Stimulated activated memory B cell treated with anti-CD40 and anti-IgM and Interleukin-4, amounts not matched to agents 10 μg/mL and 1 μg/mL and 100 μg/mL, for 72 hours (primary cell): ENCODE results near the gene CARMIL1.
A peak's percentile ranks its signal among the peaks of the same experiment; 100 is the strongest.

Experiments
- ATAC-seq: fragments of 150-1000 bp; cut with Tn5 transposase; 2 replicates; pipeline ENCODE4 v1.10.0; 2021
- H3K27ac Mint-ChIP-seq: one replicate; pipeline ENCODE4 v1.8.0; 2022; ENCODE audit warnings: mild to moderate bottlenecking, mixed read lengths
- H3K27me3 Mint-ChIP-seq: one replicate; pipeline ENCODE4 v1.8.0; 2022; ENCODE audit warnings: mixed read lengths
- H3K36me3 Mint-ChIP-seq: one replicate; pipeline ENCODE4 v1.8.0; 2022; ENCODE audit warnings: mixed read lengths
- H3K4me1 Mint-ChIP-seq: one replicate; pipeline ENCODE4 v1.8.0; 2022; ENCODE audit warnings: mixed read lengths
- H3K4me3 Mint-ChIP-seq: one replicate; pipeline ENCODE4 v1.8.0; 2022; ENCODE audit warnings: mild to moderate bottlenecking, moderate library complexity, mixed read lengths
- H3K9me3 Mint-ChIP-seq: one replicate; pipeline ENCODE4 v1.8.0; 2022; ENCODE audit warnings: mixed read lengths

CARMIL1 gene

GRCh38 chr6:25498505-25498904, 219.3 kb downstream of the CARMIL1 start:
- Mint-ChIP-seq H3K36me3 (no peaks in the 10 kb centered on the region), H3K9me3 (no peaks in the 10 kb centered on the region), H3K4me3 (no peak overlapping the region), H3K27me3 (no peaks in the 10 kb centered on the region), H3K4me1 (no peaks in the 10 kb centered on the region), H3K27ac (no peak overlapping the region)
- ATAC-seq = no peak

- Mint-ChIP-seq H3K4me3 (no peak overlapping the region), H3K27ac (no peak overlapping the region), H3K36me3 (no peaks in the 10 kb centered on the region), H3K4me1 (no peaks in the 10 kb centered on the region), H3K9me3 (no peaks in the 10 kb centered on the region), H3K27me3 (no peaks in the 10 kb centered on the region)
- no peak for ATAC-seq
These were observed 220.6 kb downstream of the CARMIL1 start for GRCh38 chr6:25499615-25500235.

GRCh38 chr6:25503686-25504085, 224.5 kb downstream of the CARMIL1 start:
- H3K4me3 Mint-ChIP-seq = no peak overlapping the region
- no peaks in the 10 kb centered on the region for H3K4me1 Mint-ChIP-seq
- no peak for ATAC-seq
- H3K27me3 Mint-ChIP-seq = no peaks in the 10 kb centered on the region
- H3K9me3 Mint-ChIP-seq = no peaks in the 10 kb centered on the region
- no peak overlapping the region for H3K27ac Mint-ChIP-seq
- no peaks in the 10 kb centered on the region for H3K36me3 Mint-ChIP-seq

- Mint-ChIP-seq H3K4me1 (no peaks in the 10 kb centered on the region), H3K9me3 (no peaks in the 10 kb centered on the region), H3K27me3 (no peaks in the 10 kb centered on the region), H3K27ac (no peak overlapping the region), H3K36me3 (no peaks in the 10 kb centered on the region), H3K4me3 (no peak overlapping the region)
- ATAC-seq = no peak
These were observed 225.5 kb downstream of the CARMIL1 start for GRCh38 chr6:25504661-25505060.

GRCh38 chr6:25506020-25506419, 226.8 kb downstream of the CARMIL1 start:
- H3K9me3 Mint-ChIP-seq = no peaks in the 10 kb centered on the region
- no peak overlapping the region for H3K27ac Mint-ChIP-seq
- ATAC-seq = no peak
- H3K4me1 Mint-ChIP-seq = no peaks in the 10 kb centered on the region
- no peaks in the 10 kb centered on the region for H3K36me3 Mint-ChIP-seq
- H3K4me3 Mint-ChIP-seq = no peak overlapping the region
- no peaks in the 10 kb centered on the region for H3K27me3 Mint-ChIP-seq

- Mint-ChIP-seq H3K4me3 (no peak overlapping the region), H3K36me3 (no peaks in the 10 kb centered on the region), H3K27me3 (no peaks in the 10 kb centered on the region), H3K27ac (no peak overlapping the region), H3K9me3 (no peaks in the 10 kb centered on the region), H3K4me1 (no peaks in the 10 kb centered on the region)
- no peak for ATAC-seq
These were observed 228.9 kb downstream of the CARMIL1 start for GRCh38 chr6:25508051-25508450.

- H3K9me3 Mint-ChIP-seq = no peaks in the 10 kb centered on the region
- H3K4me3 Mint-ChIP-seq = no peak overlapping the region
- peaks cover 1% of the 10 kb centered on the region for H3K36me3 Mint-ChIP-seq
- H3K27ac Mint-ChIP-seq = no peak overlapping the region
- ATAC-seq = no peak
- no peaks in the 10 kb centered on the region for H3K27me3 Mint-ChIP-seq
- no peaks in the 10 kb centered on the region for H3K4me1 Mint-ChIP-seq
These were observed 232.2 kb downstream of the CARMIL1 start for GRCh38 chr6:25511376-25511775.

- H3K27ac Mint-ChIP-seq = no peak overlapping the region
- H3K36me3 Mint-ChIP-seq = peaks cover 4% of the 10 kb centered on the region
- H3K4me1 Mint-ChIP-seq = no peaks in the 10 kb centered on the region
- no peak for ATAC-seq
- no peaks in the 10 kb centered on the region for H3K27me3 Mint-ChIP-seq
- no peaks in the 10 kb centered on the region for H3K9me3 Mint-ChIP-seq
- H3K4me3 Mint-ChIP-seq = no peak overlapping the region
These were observed 233.4 kb downstream of the CARMIL1 start for GRCh38 chr6:25512560-25512959.

GRCh38 chr6:25519856-25520255, 240.7 kb downstream of the CARMIL1 start:
- no peak for ATAC-seq
- peaks cover 9% of the 10 kb centered on the region for H3K36me3 Mint-ChIP-seq
- no peak overlapping the region for H3K27ac Mint-ChIP-seq
- no peaks in the 10 kb centered on the region for H3K4me1 Mint-ChIP-seq
- no peaks in the 10 kb centered on the region for H3K9me3 Mint-ChIP-seq
- H3K27me3 Mint-ChIP-seq = no peaks in the 10 kb centered on the region
- H3K4me3 Mint-ChIP-seq = no peak overlapping the region

GRCh38 chr6:25524542-25524941, 245.4 kb downstream of the CARMIL1 start:
- Mint-ChIP-seq H3K27me3 (no peaks in the 10 kb centered on the region), H3K4me3 (no peak overlapping the region), H3K36me3 (peaks cover 10% of the 10 kb centered on the region), H3K27ac (no peak overlapping the region), H3K4me1 (no peaks in the 10 kb centered on the region), H3K9me3 (no peaks in the 10 kb centered on the region)
- no peak for ATAC-seq

GRCh38 chr6:25525078-25525477, 245.9 kb downstream of the CARMIL1 start:
- no peaks in the 10 kb centered on the region for H3K9me3 Mint-ChIP-seq
- no peaks in the 10 kb centered on the region for H3K27me3 Mint-ChIP-seq
- ATAC-seq = no peak
- H3K27ac Mint-ChIP-seq = no peak overlapping the region
- no peak overlapping the region for H3K4me3 Mint-ChIP-seq
- peaks cover 10% of the 10 kb centered on the region for H3K36me3 Mint-ChIP-seq
- H3K4me1 Mint-ChIP-seq = no peaks in the 10 kb centered on the region

- Mint-ChIP-seq H3K36me3 (peaks cover 8% of the 10 kb centered on the region), H3K27me3 (no peaks in the 10 kb centered on the region), H3K4me3 (no peak overlapping the region), H3K27ac (no peak overlapping the region), H3K4me1 (no peaks in the 10 kb centered on the region), H3K9me3 (no peaks in the 10 kb centered on the region)
- ATAC-seq = no peak
These were observed 255.9 kb downstream of the CARMIL1 start for GRCh38 chr6:25534942-25535631.

GRCh38 chr6:25535632-25536225, 256.6 kb downstream of the CARMIL1 start:
- Mint-ChIP-seq H3K27me3 (no peaks in the 10 kb centered on the region), H3K4me1 (no peaks in the 10 kb centered on the region), H3K27ac (no peak overlapping the region), H3K9me3 (no peaks in the 10 kb centered on the region), H3K4me3 (no peak overlapping the region), H3K36me3 (peaks cover 14% of the 10 kb centered on the region)
- no peak for ATAC-seq

GRCh38 chr6:25536781-25537180, 257.6 kb downstream of the CARMIL1 start:
- Mint-ChIP-seq H3K4me3 (no peak overlapping the region), H3K36me3 (peaks cover 16% of the 10 kb centered on the region), H3K4me1 (no peaks in the 10 kb centered on the region), H3K27ac (no peak overlapping the region), H3K9me3 (no peaks in the 10 kb centered on the region), H3K27me3 (no peaks in the 10 kb centered on the region)
- no peak for ATAC-seq

GRCh38 chr6:25537349-25538018, 258.3 kb downstream of the CARMIL1 start:
- H3K4me1 Mint-ChIP-seq = no peaks in the 10 kb centered on the region
- no peak overlapping the region for H3K27ac Mint-ChIP-seq
- peaks cover 23% of the 10 kb centered on the region for H3K36me3 Mint-ChIP-seq
- ATAC-seq = no peak
- H3K9me3 Mint-ChIP-seq = no peaks in the 10 kb centered on the region
- peak overlapping the region; percentile 37 for H3K4me3 Mint-ChIP-seq
- no peaks in the 10 kb centered on the region for H3K27me3 Mint-ChIP-seq

GRCh38 chr6:25541228-25541627, 262.1 kb downstream of the CARMIL1 start:
- Mint-ChIP-seq H3K27ac (no peak overlapping the region), H3K4me1 (no peaks in the 10 kb centered on the region), H3K4me3 (no peak overlapping the region), H3K27me3 (no peaks in the 10 kb centered on the region), H3K9me3 (no peaks in the 10 kb centered on the region), H3K36me3 (peaks cover 18% of the 10 kb centered on the region)
- ATAC-seq = no peak
